ENCODE measurements around the gene EPN3. TPM values are rescaled to one million over a fixed set of nuclear protein-coding genes. Genes with fewer than 3 reads are reported as not detected.

The EPN3 gene
- total and polyA plus RNA-seq, 2 experiments from 2014 or later = 2.3 to 7.7 TPM

DNA sequence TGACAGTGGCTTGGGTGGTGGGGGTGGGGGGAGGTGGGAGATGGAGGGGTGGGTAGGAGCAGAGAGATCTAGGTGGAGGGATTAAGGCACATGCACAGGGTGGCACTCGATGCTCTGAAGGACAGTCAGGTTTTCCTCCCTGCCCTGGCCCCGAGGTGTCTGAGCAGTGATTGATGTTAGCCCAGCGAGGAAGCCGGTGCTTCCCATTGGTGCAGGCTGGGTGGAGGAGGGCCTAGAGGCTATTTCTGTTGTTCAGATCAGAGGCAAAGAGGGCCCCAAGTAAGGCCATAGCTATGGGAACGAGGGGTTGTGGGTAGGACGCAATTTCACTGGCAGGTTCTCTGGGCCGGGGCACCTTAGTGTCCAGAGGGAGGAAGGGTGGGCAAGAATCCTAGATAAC is 51.1 kb downstream of the EPN3 start (continued):
- TF ChIP-seq ZNF462 (CRISPR knock-in tag; IDR thresholded peaks at IDR 0.05) = no peak
- no peak for TF ChIP-seq JUNB (IDR thresholded peaks at IDR 0.05; ENCODE audit: unreplicated experiment)
- TF ChIP-seq, protein P1, sequence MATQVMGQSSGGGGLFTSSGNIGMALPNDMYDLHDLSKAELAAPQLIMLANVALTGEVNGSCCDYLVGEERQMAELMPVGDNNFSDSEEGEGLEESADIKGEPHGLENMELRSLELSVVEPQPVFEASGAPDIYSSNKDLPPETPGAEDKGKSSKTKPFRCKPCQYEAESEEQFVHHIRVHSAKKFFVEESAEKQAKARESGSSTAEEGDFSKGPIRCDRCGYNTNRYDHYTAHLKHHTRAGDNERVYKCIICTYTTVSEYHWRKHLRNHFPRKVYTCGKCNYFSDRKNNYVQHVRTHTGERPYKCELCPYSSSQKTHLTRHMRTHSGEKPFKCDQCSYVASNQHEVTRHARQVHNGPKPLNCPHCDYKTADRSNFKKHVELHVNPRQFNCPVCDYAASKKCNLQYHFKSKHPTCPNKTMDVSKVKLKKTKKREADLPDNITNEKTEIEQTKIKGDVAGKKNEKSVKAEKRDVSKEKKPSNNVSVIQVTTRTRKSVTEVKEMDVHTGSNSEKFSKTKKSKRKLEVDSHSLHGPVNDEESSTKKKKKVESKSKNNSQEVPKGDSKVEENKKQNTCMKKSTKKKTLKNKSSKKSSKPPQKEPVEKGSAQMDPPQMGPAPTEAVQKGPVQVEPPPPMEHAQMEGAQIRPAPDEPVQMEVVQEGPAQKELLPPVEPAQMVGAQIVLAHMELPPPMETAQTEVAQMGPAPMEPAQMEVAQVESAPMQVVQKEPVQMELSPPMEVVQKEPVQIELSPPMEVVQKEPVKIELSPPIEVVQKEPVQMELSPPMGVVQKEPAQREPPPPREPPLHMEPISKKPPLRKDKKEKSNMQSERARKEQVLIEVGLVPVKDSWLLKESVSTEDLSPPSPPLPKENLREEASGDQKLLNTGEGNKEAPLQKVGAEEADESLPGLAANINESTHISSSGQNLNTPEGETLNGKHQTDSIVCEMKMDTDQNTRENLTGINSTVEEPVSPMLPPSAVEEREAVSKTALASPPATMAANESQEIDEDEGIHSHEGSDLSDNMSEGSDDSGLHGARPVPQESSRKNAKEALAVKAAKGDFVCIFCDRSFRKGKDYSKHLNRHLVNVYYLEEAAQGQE (IDR thresholded peaks at IDR 0.05; ENCODE audit: unreplicated experiment) = no peak
- TF ChIP-seq, protein P2, sequence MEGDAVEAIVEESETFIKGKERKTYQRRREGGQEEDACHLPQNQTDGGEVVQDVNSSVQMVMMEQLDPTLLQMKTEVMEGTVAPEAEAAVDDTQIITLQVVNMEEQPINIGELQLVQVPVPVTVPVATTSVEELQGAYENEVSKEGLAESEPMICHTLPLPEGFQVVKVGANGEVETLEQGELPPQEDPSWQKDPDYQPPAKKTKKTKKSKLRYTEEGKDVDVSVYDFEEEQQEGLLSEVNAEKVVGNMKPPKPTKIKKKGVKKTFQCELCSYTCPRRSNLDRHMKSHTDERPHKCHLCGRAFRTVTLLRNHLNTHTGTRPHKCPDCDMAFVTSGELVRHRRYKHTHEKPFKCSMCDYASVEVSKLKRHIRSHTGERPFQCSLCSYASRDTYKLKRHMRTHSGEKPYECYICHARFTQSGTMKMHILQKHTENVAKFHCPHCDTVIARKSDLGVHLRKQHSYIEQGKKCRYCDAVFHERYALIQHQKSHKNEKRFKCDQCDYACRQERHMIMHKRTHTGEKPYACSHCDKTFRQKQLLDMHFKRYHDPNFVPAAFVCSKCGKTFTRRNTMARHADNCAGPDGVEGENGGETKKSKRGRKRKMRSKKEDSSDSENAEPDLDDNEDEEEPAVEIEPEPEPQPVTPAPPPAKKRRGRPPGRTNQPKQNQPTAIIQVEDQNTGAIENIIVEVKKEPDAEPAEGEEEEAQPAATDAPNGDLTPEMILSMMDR (conservative IDR thresholded peaks at IDR 0.05; ENCODE audit: low read depth in 2 of 2) = no peak
- TF ChIP-seq STAT1 (IDR thresholded peaks at IDR 0.05; ENCODE audit: unreplicated experiment) = no peak
- no peak for TF ChIP-seq EZH2phosphoT487 (IDR thresholded peaks at IDR 0.05; ENCODE audit: unreplicated experiment)
- no peak for TF ChIP-seq NANOG (IDR thresholded peaks at IDR 0.05; ENCODE audit: borderline replicate concordance)
